HepG2 (cell line): ENCODE data around the gene METTL16. TPM values are rescaled to one million over a fixed set of nuclear protein-coding genes. Genes with fewer than 3 reads are reported as not detected.
A peak's percentile ranks its signal among the peaks of the same experiment; 100 is the strongest.

Experiments used
- ATF7 ChIP-seq, 2 experiments: fragments of 450-650 bp in 1 of 2; sonication (generic) in 1 of 2; formaldehyde crosslinking in 1 of 2; IDR thresholded peaks; 2 replicates each; pipeline versions ENCODE4 v1.4.0 to v1.6.1; 2016 to 2020; ENCODE audit warnings: antibody characterized with exemption in 1 of 2, mild to moderate bottlenecking in 1 of 2, missing genetic modification reagents in 1 of 2
- EZH2 ChIP-seq: conservative IDR thresholded peaks from 2 replicates; pipeline ENCODE4 v1.6.1; 2012; ENCODE audit warnings: mild to moderate bottlenecking, low read depth, low read length, moderate library complexity
- KAT7 ChIP-seq: IDR thresholded peaks from 2 replicates; pipeline ENCODE4 v1.6.1; 2018; ENCODE audit warnings: borderline replicate concordance, missing compliant biosample characterization
- MIER3 ChIP-seq: IDR thresholded peaks from 2 replicates; pipeline ENCODE4 v1.6.1; 2016; ENCODE audit warnings: missing compliant biosample characterization, borderline replicate concordance
- NONO ChIP-seq, 2 experiments: fragments of 450-650 bp in 1 of 2; sonication (generic) in 1 of 2; formaldehyde crosslinking in 1 of 2; IDR thresholded peaks in 1 of 2; conservative IDR thresholded peaks in 1 of 2; 2 replicates each; pipeline versions ENCODE4 v1.6.1 to v1.8.0; 2017 to 2022; ENCODE audit warnings: mild to moderate bottlenecking in 1 of 2, missing genetic modification reagents in 1 of 2, moderate library complexity in 1 of 2
- RELA ChIP-seq: sonication (generic); formaldehyde crosslinking; IDR thresholded peaks from 2 replicates; pipeline ENCODE4 v1.4.0; 2020; ENCODE audit warnings: missing genetic modification reagents
- RFX1 ChIP-seq: fragments of 450-650 bp; IDR thresholded peaks from 2 replicates; pipeline ENCODE4 v1.6.1; 2017
- RORA ChIP-seq: sonication (generic); formaldehyde crosslinking; IDR thresholded peaks from 2 replicates; pipeline ENCODE4 v1.5.0; 2020; ENCODE audit warnings: mild to moderate bottlenecking, missing genetic modification reagents, moderate library complexity
- YEATS2 ChIP-seq: sonication (generic); formaldehyde crosslinking; IDR thresholded peaks from 2 replicates; pipeline ENCODE4 v1.4.0; 2020; ENCODE audit warnings: missing genetic modification reagents, borderline replicate concordance
- ZMYM2 ChIP-seq: sonication (generic); formaldehyde crosslinking; IDR thresholded peaks from 2 replicates; pipeline ENCODE4 v1.8.0; 2022; ENCODE audit warnings: mild to moderate bottlenecking, missing genetic modification reagents
- ZNF17 ChIP-seq: sonication (generic); formaldehyde crosslinking; IDR thresholded peaks from 2 replicates; pipeline ENCODE4 v1.5.0; 2020; ENCODE audit warnings: mild to moderate bottlenecking, missing genetic modification reagents
- ZNF496 ChIP-seq: sonication (generic); formaldehyde crosslinking; IDR thresholded peaks from 2 replicates; pipeline ENCODE4 v1.8.1; 2023; ENCODE audit warnings: mild to moderate bottlenecking, moderate library complexity, missing genetic modification reagents; ENCODE audit not compliant: insufficient replicate concordance
- ZNF629 ChIP-seq: sonication (generic); formaldehyde crosslinking; conservative IDR thresholded peaks from 2 replicates; pipeline ENCODE4 v1.5.0; 2020; ENCODE audit warnings: missing genetic modification reagents
- ZNF674 ChIP-seq: sonication (generic); formaldehyde crosslinking; IDR thresholded peaks from 2 replicates; pipeline ENCODE4 v1.5.0; 2020; ENCODE audit warnings: low read depth, mild to moderate bottlenecking, missing genetic modification reagents
- ZNF737 ChIP-seq: sonication (generic); formaldehyde crosslinking; IDR thresholded peaks from 2 replicates; pipeline ENCODE4 v1.5.0; 2020; ENCODE audit warnings: missing genetic modification reagents, mild to moderate bottlenecking, borderline replicate concordance
- polyA plus RNA-seq, 8 experiments: library from polyadenylated mRNA; depleted of rRNA in 3 of 8; stranded (reverse) in 7 of 8; unstranded in 1 of 8; fragments of >200 nt; fragmentation: Illumina TruSeq in 4 of 8; extraction: Trizol in 4 of 8; gene quantifications; 2 replicates each; pipeline versions ENCODE4 v1.2.1 to v1.2.3, GENCODE V29; 2011 to 2016; ENCODE audit warnings: low read depth in 4 of 8, missing spikeins in 1 of 8, mixed read lengths in 1 of 8; ENCODE audit not compliant: insufficient read depth in 1 of 8
- total RNA-seq, 5 experiments: library from RNA; depleted of rRNA; stranded (reverse); fragments of >200 nt; fragmentation: Illumina TruSeq; extraction: Trizol; gene quantifications; 2 replicates each; pipeline ENCODE4 v1.2.3, GENCODE V29; 2016; ENCODE audit warnings: low read depth in 1 of 5
- TF ChIP-seq, protein P1 (sequence below): sonication (generic); formaldehyde crosslinking; IDR thresholded peaks from 2 replicates; pipeline ENCODE4 v1.4.0; 2020; ENCODE audit warnings: mild to moderate bottlenecking, low read depth, missing genetic modification reagents
- TF ChIP-seq, protein P2 (sequence below): sonication (generic); formaldehyde crosslinking; IDR thresholded peaks from 2 replicates; pipeline ENCODE4 v1.4.0; 2020; ENCODE audit warnings: missing genetic modification reagents, borderline replicate concordance
- TF ChIP-seq, protein P3 (sequence below): sonication (generic); formaldehyde crosslinking; conservative IDR thresholded peaks from 2 replicates; pipeline ENCODE4 v1.4.0; 2020; ENCODE audit warnings: missing genetic modification reagents
- TF ChIP-seq, protein P4 (sequence below): sonication (generic); formaldehyde crosslinking; IDR thresholded peaks from 2 replicates; pipeline ENCODE4 v1.8.1; 2023; ENCODE audit warnings: mild to moderate bottlenecking, missing genetic modification reagents

Gene METTL16
- total and polyA plus RNA-seq, 2 of the 13 experiments (the other 11 are each of a cell fraction or from before 2014, with no cell fraction given): 11.6 to 18.5 TPM

DNA sequence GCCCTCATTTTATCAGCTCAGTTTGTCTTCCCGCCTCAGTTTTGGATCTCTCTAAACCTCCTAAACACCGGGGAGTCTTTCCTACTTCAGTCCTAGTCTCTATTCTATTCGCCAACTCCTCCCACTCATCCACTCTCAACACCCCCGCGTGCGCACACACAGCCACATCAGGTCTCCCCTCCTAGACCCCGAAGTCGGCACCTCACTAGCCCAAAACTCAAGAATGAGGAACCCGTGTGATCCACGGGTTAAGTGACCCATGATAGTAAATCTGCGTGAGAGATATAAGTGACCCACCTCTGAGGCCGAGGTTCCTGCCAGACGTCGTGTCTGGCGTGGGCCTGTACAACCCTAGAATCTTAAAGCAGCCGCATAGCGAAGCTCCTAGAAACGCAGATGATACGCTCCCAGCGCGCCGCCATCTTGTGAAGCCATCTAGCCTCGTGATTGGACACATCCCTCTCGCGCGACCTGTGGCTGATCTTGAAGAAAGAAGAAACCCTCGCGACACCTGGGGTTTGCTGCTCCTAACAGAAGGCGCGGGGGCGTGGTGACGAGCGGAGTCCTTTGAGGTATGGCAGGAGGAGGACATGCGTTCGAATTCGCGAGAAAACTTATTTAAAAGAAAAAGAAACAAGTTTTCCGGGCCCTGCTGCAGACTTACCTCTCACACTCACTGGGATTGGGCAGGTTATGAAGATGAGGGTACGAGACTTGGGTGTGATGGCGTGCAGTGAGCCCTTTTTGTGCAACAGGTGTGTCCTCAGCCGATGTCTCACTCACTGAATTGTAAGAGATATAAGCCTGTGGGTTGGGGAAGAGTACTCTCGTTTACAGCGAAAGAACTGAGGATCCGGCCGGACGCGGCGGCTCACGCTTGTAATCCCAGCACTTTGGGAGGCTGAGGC is at the start of gene METTL16 (continued):
- TF ChIP-seq ZNF496 (CRISPR knock-in tag): no peak
- TF ChIP-seq ZNF17 (CRISPR knock-in tag): no peak
- TF ChIP-seq RFX1: no peak
- 0 out of 2 replicates have a peak, but pooled peaks have one; percentile 6 for TF ChIP-seq ZNF629
- TF ChIP-seq ZNF737 (CRISPR knock-in tag): no peak
- TF ChIP-seq, protein P1, sequence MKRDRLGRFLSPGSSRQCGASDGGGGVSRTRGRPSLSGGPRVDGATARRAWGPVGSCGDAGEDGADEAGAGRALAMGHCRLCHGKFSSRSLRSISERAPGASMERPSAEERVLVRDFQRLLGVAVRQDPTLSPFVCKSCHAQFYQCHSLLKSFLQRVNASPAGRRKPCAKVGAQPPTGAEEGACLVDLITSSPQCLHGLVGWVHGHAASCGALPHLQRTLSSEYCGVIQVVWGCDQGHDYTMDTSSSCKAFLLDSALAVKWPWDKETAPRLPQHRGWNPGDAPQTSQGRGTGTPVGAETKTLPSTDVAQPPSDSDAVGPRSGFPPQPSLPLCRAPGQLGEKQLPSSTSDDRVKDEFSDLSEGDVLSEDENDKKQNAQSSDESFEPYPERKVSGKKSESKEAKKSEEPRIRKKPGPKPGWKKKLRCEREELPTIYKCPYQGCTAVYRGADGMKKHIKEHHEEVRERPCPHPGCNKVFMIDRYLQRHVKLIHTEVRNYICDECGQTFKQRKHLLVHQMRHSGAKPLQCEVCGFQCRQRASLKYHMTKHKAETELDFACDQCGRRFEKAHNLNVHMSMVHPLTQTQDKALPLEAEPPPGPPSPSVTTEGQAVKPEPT (CRISPR knock-in tag): 0 out of 2 replicates have a peak, but pooled peaks have one; percentile 40
- TF ChIP-seq RELA (CRISPR knock-in tag): no peak
- no peak for TF ChIP-seq ZNF674 (CRISPR knock-in tag)
- TF ChIP-seq EZH2: no peak
- TF ChIP-seq KAT7 (CRISPR knock-in tag): peak; percentile 6; the same call in 1 of the 2 replicates
- TF ChIP-seq, protein P2, sequence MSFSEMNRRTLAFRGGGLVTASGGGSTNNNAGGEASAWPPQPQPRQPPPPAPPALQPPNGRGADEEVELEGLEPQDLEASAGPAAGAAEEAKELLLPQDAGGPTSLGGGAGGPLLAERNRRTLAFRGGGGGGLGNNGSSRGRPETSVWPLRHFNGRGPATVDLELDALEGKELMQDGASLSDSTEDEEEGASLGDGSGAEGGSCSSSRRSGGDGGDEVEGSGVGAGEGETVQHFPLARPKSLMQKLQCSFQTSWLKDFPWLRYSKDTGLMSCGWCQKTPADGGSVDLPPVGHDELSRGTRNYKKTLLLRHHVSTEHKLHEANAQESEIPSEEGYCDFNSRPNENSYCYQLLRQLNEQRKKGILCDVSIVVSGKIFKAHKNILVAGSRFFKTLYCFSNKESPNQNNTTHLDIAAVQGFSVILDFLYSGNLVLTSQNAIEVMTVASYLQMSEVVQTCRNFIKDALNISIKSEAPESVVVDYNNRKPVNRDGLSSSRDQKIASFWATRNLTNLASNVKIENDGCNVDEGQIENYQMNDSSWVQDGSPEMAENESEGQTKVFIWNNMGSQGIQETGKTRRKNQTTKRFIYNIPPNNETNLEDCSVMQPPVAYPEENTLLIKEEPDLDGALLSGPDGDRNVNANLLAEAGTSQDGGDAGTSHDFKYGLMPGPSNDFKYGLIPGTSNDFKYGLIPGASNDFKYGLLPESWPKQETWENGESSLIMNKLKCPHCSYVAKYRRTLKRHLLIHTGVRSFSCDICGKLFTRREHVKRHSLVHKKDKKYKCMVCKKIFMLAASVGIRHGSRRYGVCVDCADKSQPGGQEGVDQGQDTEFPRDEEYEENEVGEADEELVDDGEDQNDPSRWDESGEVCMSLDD (CRISPR knock-in tag): no peak
- TF ChIP-seq ATF7 (IDR thresholded peaks at IDR 0.05): no peak
- TF ChIP-seq ATF7 (CRISPR knock-in tag; IDR thresholded peaks at IDR 0.05): no peak
- peak; percentile 87; the same call in 1 of the 2 replicates for TF ChIP-seq YEATS2 (CRISPR knock-in tag)
- no peak for TF ChIP-seq RORA
- TF ChIP-seq MIER3 (CRISPR knock-in tag): peak; percentile 26; the same call in 1 of the 2 replicates
- TF ChIP-seq, protein P3, sequence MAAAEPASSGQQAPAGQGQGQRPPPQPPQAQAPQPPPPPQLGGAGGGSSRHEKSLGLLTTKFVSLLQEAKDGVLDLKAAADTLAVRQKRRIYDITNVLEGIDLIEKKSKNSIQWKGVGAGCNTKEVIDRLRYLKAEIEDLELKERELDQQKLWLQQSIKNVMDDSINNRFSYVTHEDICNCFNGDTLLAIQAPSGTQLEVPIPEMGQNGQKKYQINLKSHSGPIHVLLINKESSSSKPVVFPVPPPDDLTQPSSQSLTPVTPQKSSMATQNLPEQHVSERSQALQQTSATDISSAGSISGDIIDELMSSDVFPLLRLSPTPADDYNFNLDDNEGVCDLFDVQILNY: peak; percentile 32; the same call in 1 of the 2 replicates
- no peak for TF ChIP-seq NONO (IDR thresholded peaks at IDR 0.05)
- peak; percentile 74 for TF ChIP-seq NONO (CRISPR knock-in tag; conservative IDR thresholded peaks at IDR 0.05)
- TF ChIP-seq ZMYM2 (CRISPR knock-in tag): no peak
- TF ChIP-seq, protein P4, sequence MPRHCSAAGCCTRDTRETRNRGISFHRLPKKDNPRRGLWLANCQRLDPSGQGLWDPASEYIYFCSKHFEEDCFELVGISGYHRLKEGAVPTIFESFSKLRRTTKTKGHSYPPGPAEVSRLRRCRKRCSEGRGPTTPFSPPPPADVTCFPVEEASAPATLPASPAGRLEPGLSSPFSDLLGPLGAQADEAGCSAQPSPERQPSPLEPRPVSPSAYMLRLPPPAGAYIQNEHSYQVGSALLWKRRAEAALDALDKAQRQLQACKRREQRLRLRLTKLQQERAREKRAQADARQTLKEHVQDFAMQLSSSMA (CRISPR knock-in tag): no peak
